Effector memory CD4-positive, alpha-beta T cell (primary cell): ENCODE data around the gene ZDHHC8.

ENCODE experiments used
- DNase-seq, 3 donors: peaks; one replicate each; pipeline ENCODE4 v3.0.0-alpha.2; 2020
- H3K27ac ChIP-seq: 2 replicates; pipeline ENCODE4 v1.7.0; 2013; ENCODE audit warnings: mild to moderate bottlenecking, low read length, moderate library complexity; ENCODE audit not compliant: insufficient read depth, poor library complexity, severe bottlenecking
- H3K27me3 ChIP-seq: replicated peaks from 2 replicates; pipeline ENCODE4 v1.7.0; 2013; ENCODE audit warnings: mild to moderate bottlenecking, low read length; ENCODE audit not compliant: insufficient read depth, control insufficient read depth, poor library complexity, severe bottlenecking
- H3K36me3 ChIP-seq: 2 replicates; pipeline ENCODE4 v1.7.0; 2013; ENCODE audit warnings: mild to moderate bottlenecking, low read length, moderate library complexity; ENCODE audit not compliant: control insufficient read depth, insufficient read depth
- H3K4me1 ChIP-seq: 2 replicates; pipeline ENCODE4 v1.7.0; 2013; ENCODE audit warnings: low read length, mild to moderate bottlenecking; ENCODE audit not compliant: control insufficient read depth, insufficient read depth, poor library complexity, severe bottlenecking
- H3K4me3 ChIP-seq: 2 replicates; pipeline ENCODE4 v1.7.0; 2013; ENCODE audit warnings: low read length, low read depth, mild to moderate bottlenecking; ENCODE audit not compliant: insufficient read depth, poor library complexity, severe bottlenecking
- H3K9me3 ChIP-seq: 2 replicates; pipeline ENCODE4 v1.7.0; 2013; ENCODE audit warnings: mild to moderate bottlenecking, low read length, moderate library complexity; ENCODE audit not compliant: control insufficient read depth

The ZDHHC8 gene

GRCh38 chr22:20145832-20146223, 14.2 kb downstream of the ZDHHC8 start:
- Histone ChIP-seq H3K36me3 (peaks cover 6% of the 10 kb centered on the region), H3K4me1 (no peaks in the 10 kb centered on the region), H3K9me3 (no peaks in the 10 kb centered on the region), H3K4me3 (no peak overlapping the region), H3K27ac (no peak overlapping the region), H3K27me3 (no peaks in the 10 kb centered on the region)
- DNase-seq, result no peak

GRCh38 chr22:20146777-20147176, 15.2 kb downstream of the ZDHHC8 start:
- Histone ChIP-seq H3K36me3 (peaks cover 1% of the 10 kb centered on the region), H3K9me3 (no peaks in the 10 kb centered on the region), H3K27me3 (no peaks in the 10 kb centered on the region), H3K27ac (no peak overlapping the region), H3K4me1 (no peaks in the 10 kb centered on the region), H3K4me3 (no peak overlapping the region)
- DNase-seq, result no peak

GRCh38 chr22:20147237-20147988, 15.8 kb downstream of the ZDHHC8 start:
- no peak for DNase-seq
- no peaks in the 10 kb centered on the region for H3K27me3 ChIP-seq
- H3K9me3 ChIP-seq, result no peaks in the 10 kb centered on the region
- H3K4me1 ChIP-seq, result no peaks in the 10 kb centered on the region
- H3K27ac ChIP-seq, result no peak overlapping the region
- no peak overlapping the region for H3K4me3 ChIP-seq
- no peaks in the 10 kb centered on the region for H3K36me3 ChIP-seq

GRCh38 chr22:20148414-20148813, 16.8 kb downstream of the ZDHHC8 start:
- DNase-seq, result no peak
- no peaks in the 10 kb centered on the region for H3K9me3 ChIP-seq
- no peaks in the 10 kb centered on the region for H3K27me3 ChIP-seq
- no peak overlapping the region for H3K27ac ChIP-seq
- no peaks in the 10 kb centered on the region for H3K36me3 ChIP-seq
- no peak overlapping the region for H3K4me3 ChIP-seq
- H3K4me1 ChIP-seq, result no peaks in the 10 kb centered on the region

- H3K4me1 ChIP-seq, result no peaks in the 10 kb centered on the region
- H3K9me3 ChIP-seq, result no peaks in the 10 kb centered on the region
- no peaks in the 10 kb centered on the region for H3K36me3 ChIP-seq
- H3K4me3 ChIP-seq, result no peak overlapping the region
- no peaks in the 10 kb centered on the region for H3K27me3 ChIP-seq
- no peak overlapping the region for H3K27ac ChIP-seq
- DNase-seq, result no peak
Measured at GRCh38 chr22:20149257-20150250, 17.9 kb downstream of the ZDHHC8 start.

GRCh38 chr22:20150381-20151275, 19.0 kb downstream of the ZDHHC8 start, which contains the start of gene CCDC188:
Gene CCDC188 (minus strand): TSS chr22:20151055. CDS start chr22:20150986, 69 bp downstream.
- no peak for DNase-seq
- peaks cover 2% of the 10 kb centered on the region for H3K4me1 ChIP-seq
- H3K36me3 ChIP-seq, result no peaks in the 10 kb centered on the region
- no peak within 1 kb of the TSS for H3K4me3 ChIP-seq
- H3K27ac ChIP-seq, result no peak within 1 kb of the TSS
- no peaks in the 10 kb centered on the region for H3K27me3 ChIP-seq
- H3K9me3 ChIP-seq, result no peaks in the 10 kb centered on the region

- Histone ChIP-seq H3K27ac (no peak overlapping the region), H3K27me3 (no peaks in the 10 kb centered on the region), H3K4me3 (no peak overlapping the region), H3K36me3 (no peaks in the 10 kb centered on the region), H3K9me3 (no peaks in the 10 kb centered on the region), H3K4me1 (peaks cover 4% of the 10 kb centered on the region)
- no peak for DNase-seq
Measured at GRCh38 chr22:20151276-20151588, 19.6 kb downstream of the ZDHHC8 start.

GRCh38 chr22:20152464-20152890, 20.9 kb downstream of the ZDHHC8 start:
- Histone ChIP-seq H3K27me3 (no peaks in the 10 kb centered on the region), H3K9me3 (no peaks in the 10 kb centered on the region), H3K36me3 (no peaks in the 10 kb centered on the region), H3K27ac (no peak overlapping the region), H3K4me1 (peaks cover 4% of the 10 kb centered on the region), H3K4me3 (no peak overlapping the region)
- DNase-seq, result no peak

- no peak overlapping the region for H3K27ac ChIP-seq
- H3K9me3 ChIP-seq, result no peaks in the 10 kb centered on the region
- no peak for DNase-seq
- H3K4me1 ChIP-seq, result peaks cover 4% of the 10 kb centered on the region
- no peaks in the 10 kb centered on the region for H3K36me3 ChIP-seq
- H3K27me3 ChIP-seq, result no peaks in the 10 kb centered on the region
- no peak overlapping the region for H3K4me3 ChIP-seq
Measured at GRCh38 chr22:20153945-20154344, 22.3 kb downstream of the ZDHHC8 start.
